LNCaP clone FGC (cell line): ENCODE data around the gene LRRC47.
A peak's percentile ranks its signal among the peaks of the same experiment; 100 is the strongest.

Experiments
- DNase-seq: peaks from one replicate; pipeline ENCODE4 v3.0.0-alpha.2; 2011; ENCODE audit warnings: low read depth
- H3K4me3 ChIP-seq: 2 replicates; pipeline ENCODE4 v1.5.1; 2011; ENCODE audit warnings: mild to moderate bottlenecking, low read depth, low read length, control low read depth
- CTCF ChIP-seq: IDR thresholded peaks from 2 replicates; pipeline ENCODE4 v1.5.1; 2012; ENCODE audit warnings: mild to moderate bottlenecking; ENCODE audit not compliant: control insufficient read depth, insufficient read depth; ENCODE audit errors: extremely low read depth

LRRC47 gene

GRCh38 chr1:3745590-3746381 lies 50.5 kb downstream of the LRRC47 start:
- peak overlapping the region; percentile 88 for H3K4me3 ChIP-seq

GRCh38 chr1:3745071-3745470 lies 51.2 kb downstream of the LRRC47 start:
- no peak for DNase-seq
- H3K4me3 ChIP-seq = no peak overlapping the region
- no peak for TF ChIP-seq CTCF

More at GRCh38 chr1:3745590-3746381, 50.5 kb downstream of the LRRC47 start:
- TF ChIP-seq CTCF = no peak
- no peak for DNase-seq

GRCh38 chr1:3744646-3745045 lies 51.7 kb downstream of the LRRC47 start:
- DNase-seq = no peak
- TF ChIP-seq CTCF = no peak
- no peak overlapping the region for H3K4me3 ChIP-seq

GRCh38 chr1:3743826-3744225 lies 52.5 kb downstream of the LRRC47 start:
- peak; percentile 8 for DNase-seq
- TF ChIP-seq CTCF = no peak
- H3K4me3 ChIP-seq = no peak overlapping the region

- TF ChIP-seq CTCF = no peak
- DNase-seq = no peak
- no peak overlapping the region for H3K4me3 ChIP-seq
Measured at GRCh38 chr1:3743421-3743820, 52.9 kb downstream of the LRRC47 start.

- no peak overlapping the region for H3K4me3 ChIP-seq
- TF ChIP-seq CTCF = no peak
- DNase-seq = no peak
Measured at GRCh38 chr1:3742439-3743298, 53.6 kb downstream of the LRRC47 start.
